ENCODE results near the gene SYAP1.

Gene SYAP1

GRCh38 chrX:16739574-16739973 lies 20.2 kb downstream of the SYAP1 start:
- no peak for DNase-seq
- Histone ChIP-seq H3K27ac (ENCODE audit: insufficient read depth in 1 of 2, low read depth in 1 of 2, low read length in 2 of 2, poor library complexity in 1 of 2, severe bottlenecking in 2 of 2) (no peak overlapping the region), H3K27me3 (replicated peaks in 2 of 5; ENCODE audit: control insufficient read depth in 4 of 5, insufficient read depth in 5 of 5, low read length in 4 of 5) (peaks cover 0 to 10% (median 0%) of the 10 kb centered on the region in 5 experiments), H3K36me3 (ENCODE audit: control insufficient read depth in 4 of 4, insufficient read depth in 4 of 4, low read length in 3 of 4) (peaks cover 4 to 30% (median 10%) of the 10 kb centered on the region in 4 experiments), H3K9me3 (ENCODE audit: control extremely low read depth in 1 of 5, control insufficient read depth in 4 of 5, insufficient read depth in 2 of 5, low read depth in 1 of 5, low read length in 4 of 5) (no peaks in the 10 kb centered on the region), H3K4me1 (ENCODE audit: control extremely low read depth in 1 of 4, control insufficient read depth in 4 of 4, insufficient read depth in 4 of 4, low read length in 3 of 4) (no peaks in the 10 kb centered on the region), H3K4me3 (ENCODE audit: control insufficient read depth in 1 of 7, extremely low read depth in 1 of 7, insufficient read depth in 4 of 7, low read depth in 2 of 7, low read length in 6 of 7) (no peak overlapping the region)
- 78% methylated on average over 5 of the region's 6 CpGs for whole genome bisulfite sequencing (ENCODE audit: insufficient coverage)
- ChIA-PET CTCF (no interaction called here), POLR2A (no interaction called here)

- Histone ChIP-seq H3K4me3 (ENCODE audit: control insufficient read depth in 1 of 7, extremely low read depth in 1 of 7, insufficient read depth in 4 of 7, low read depth in 2 of 7, low read length in 6 of 7) (no peak overlapping the region), H3K9me3 (ENCODE audit: control extremely low read depth in 1 of 5, control insufficient read depth in 4 of 5, insufficient read depth in 2 of 5, low read depth in 1 of 5, low read length in 4 of 5) (no peaks in the 10 kb centered on the region), H3K36me3 (ENCODE audit: control insufficient read depth in 4 of 4, insufficient read depth in 4 of 4, low read length in 3 of 4) (peaks cover 4 to 30% (median 15%) of the 10 kb centered on the region in 4 experiments), H3K27me3 (replicated peaks in 2 of 5; ENCODE audit: control insufficient read depth in 4 of 5, insufficient read depth in 5 of 5, low read length in 4 of 5) (peaks cover 0 to 16% (median 0%) of the 10 kb centered on the region in 5 experiments), H3K4me1 (ENCODE audit: control extremely low read depth in 1 of 4, control insufficient read depth in 4 of 4, insufficient read depth in 4 of 4, low read length in 3 of 4) (no peaks in the 10 kb centered on the region), H3K27ac (ENCODE audit: insufficient read depth in 1 of 2, low read depth in 1 of 2, low read length in 2 of 2, poor library complexity in 1 of 2, severe bottlenecking in 2 of 2) (no peak overlapping the region)
- no peak for DNase-seq
- ChIA-PET CTCF (interaction anchor here (1.3 to 1.7 kb wide), 2 partner anchors 13 to 16 kb away, joined by 4 read pairs; no protein-coding TSS in a partner anchor), POLR2A (no interaction called here)
- WGBS (ENCODE audit: insufficient coverage), result 95% methylated on average over 11 of the region's 12 CpGs
Observed at GRCh38 chrX:16743604-16744325, 24.4 kb downstream of the SYAP1 start.

- H3K36me3 ChIP-seq (ENCODE audit: control insufficient read depth in 4 of 4, insufficient read depth in 4 of 4, low read length in 3 of 4), result peaks cover 4 to 35% (median 15%) of the 10 kb centered on the region in 4 experiments
- no peaks in the 10 kb centered on the region for H3K9me3 ChIP-seq (ENCODE audit: control extremely low read depth in 1 of 5, control insufficient read depth in 4 of 5, insufficient read depth in 2 of 5, low read depth in 1 of 5, low read length in 4 of 5)
- H3K27ac ChIP-seq (ENCODE audit: insufficient read depth in 1 of 2, low read depth in 1 of 2, low read length in 2 of 2, poor library complexity in 1 of 2, severe bottlenecking in 2 of 2), result no peak overlapping the region
- no peaks in the 10 kb centered on the region for H3K4me1 ChIP-seq (ENCODE audit: control extremely low read depth in 1 of 4, control insufficient read depth in 4 of 4, insufficient read depth in 4 of 4, low read length in 3 of 4)
- POLR2A ChIA-PET, result no interaction called here
- no peak for DNase-seq
- CTCF ChIA-PET, result interaction anchor here (0.5 to 1.7 kb wide), 3 partner anchors 14 to 44 kb away, joined by 4 read pairs; no protein-coding TSS in a partner anchor
- H3K4me3 ChIP-seq (ENCODE audit: control insufficient read depth in 1 of 7, extremely low read depth in 1 of 7, insufficient read depth in 4 of 7, low read depth in 2 of 7, low read length in 6 of 7), result no peak overlapping the region
- peaks cover 0 to 11% (median 0%) of the 10 kb centered on the region in 5 experiments for H3K27me3 ChIP-seq (replicated peaks in 2 of 5; ENCODE audit: control insufficient read depth in 4 of 5, insufficient read depth in 5 of 5, low read length in 4 of 5)
- whole genome bisulfite sequencing (ENCODE audit: insufficient coverage), result 98% methylated on average over 5 of the region's 5 CpGs
Observed at GRCh38 chrX:16745102-16745501, 25.7 kb downstream of the SYAP1 start.

GRCh38 chrX:16745659-16746058 lies 26.2 kb downstream of the SYAP1 start:
- POLR2A ChIA-PET, result no interaction called here
- 96% methylated on average over 3 of the region's 5 CpGs for WGBS (ENCODE audit: insufficient coverage)

GRCh38 chrX:16748425-16748824 lies 29.0 kb downstream of the SYAP1 start:
- Histone ChIP-seq H3K36me3 (ENCODE audit: control insufficient read depth in 4 of 4, insufficient read depth in 4 of 4, low read length in 3 of 4) (peaks cover 5 to 35% (median 14%) of the 10 kb centered on the region in 4 experiments), H3K4me3 (ENCODE audit: control insufficient read depth in 1 of 7, extremely low read depth in 1 of 7, insufficient read depth in 4 of 7, low read depth in 2 of 7, low read length in 6 of 7) (no peak overlapping the region), H3K9me3 (ENCODE audit: control extremely low read depth in 1 of 5, control insufficient read depth in 4 of 5, insufficient read depth in 2 of 5, low read depth in 1 of 5, low read length in 4 of 5) (no peaks in the 10 kb centered on the region), H3K4me1 (ENCODE audit: control extremely low read depth in 1 of 4, control insufficient read depth in 4 of 4, insufficient read depth in 4 of 4, low read length in 3 of 4) (no peaks in the 10 kb centered on the region), H3K27ac (ENCODE audit: insufficient read depth in 1 of 2, low read depth in 1 of 2, low read length in 2 of 2, poor library complexity in 1 of 2, severe bottlenecking in 2 of 2) (no peak overlapping the region), H3K27me3 (replicated peaks in 2 of 5; ENCODE audit: control insufficient read depth in 4 of 5, insufficient read depth in 5 of 5, low read length in 4 of 5) (peaks cover 0 to 21% (median 0%) of the 10 kb centered on the region in 5 experiments)
- DNase-seq, result no peak
- POLR2A ChIA-PET, result no interaction called here
- CTCF ChIA-PET, result no interaction called here
- WGBS (ENCODE audit: insufficient coverage), result 100% methylated on average over 5 of the region's 5 CpGs

More at GRCh38 chrX:16745659-16746058, 26.2 kb downstream of the SYAP1 start:
- H3K4me1 ChIP-seq (ENCODE audit: control extremely low read depth in 1 of 4, control insufficient read depth in 4 of 4, insufficient read depth in 4 of 4, low read length in 3 of 4), result no peaks in the 10 kb centered on the region
- H3K9me3 ChIP-seq (ENCODE audit: control extremely low read depth in 1 of 5, control insufficient read depth in 4 of 5, insufficient read depth in 2 of 5, low read depth in 1 of 5, low read length in 4 of 5), result no peaks in the 10 kb centered on the region
- no peak for DNase-seq
- CTCF ChIA-PET, result interaction anchor here (0.5 to 1.7 kb wide), 2 partner anchors 14 to 43 kb away, joined by 4 read pairs; no protein-coding TSS in a partner anchor
- peaks cover 7 to 39% (median 15%) of the 10 kb centered on the region in 4 experiments for H3K36me3 ChIP-seq (ENCODE audit: control insufficient read depth in 4 of 4, insufficient read depth in 4 of 4, low read length in 3 of 4)
- no peak overlapping the region for H3K27ac ChIP-seq (ENCODE audit: insufficient read depth in 1 of 2, low read depth in 1 of 2, low read length in 2 of 2, poor library complexity in 1 of 2, severe bottlenecking in 2 of 2)
- H3K27me3 ChIP-seq (replicated peaks in 2 of 5; ENCODE audit: control insufficient read depth in 4 of 5, insufficient read depth in 5 of 5, low read length in 4 of 5), result peaks cover 0 to 17% (median 0%) of the 10 kb centered on the region in 5 experiments
- H3K4me3 ChIP-seq (ENCODE audit: control insufficient read depth in 1 of 7, extremely low read depth in 1 of 7, insufficient read depth in 4 of 7, low read depth in 2 of 7, low read length in 6 of 7), result no peak overlapping the region

- CTCF ChIA-PET, result no interaction called here
- Histone ChIP-seq H3K27me3 (replicated peaks in 2 of 5; ENCODE audit: control insufficient read depth in 4 of 5, insufficient read depth in 5 of 5, low read length in 4 of 5) (peaks cover 0 to 28% (median 0%) of the 10 kb centered on the region in 5 experiments), H3K36me3 (ENCODE audit: control insufficient read depth in 4 of 4, insufficient read depth in 4 of 4, low read length in 3 of 4) (peaks cover 3 to 26% (median 10%) of the 10 kb centered on the region in 4 experiments), H3K27ac (ENCODE audit: insufficient read depth in 1 of 2, low read depth in 1 of 2, low read length in 2 of 2, poor library complexity in 1 of 2, severe bottlenecking in 2 of 2) (no peak overlapping the region), H3K9me3 (ENCODE audit: control extremely low read depth in 1 of 5, control insufficient read depth in 4 of 5, insufficient read depth in 2 of 5, low read depth in 1 of 5, low read length in 4 of 5) (no peaks in the 10 kb centered on the region), H3K4me1 (ENCODE audit: control extremely low read depth in 1 of 4, control insufficient read depth in 4 of 4, insufficient read depth in 4 of 4, low read length in 3 of 4) (no peaks in the 10 kb centered on the region), H3K4me3 (ENCODE audit: control insufficient read depth in 1 of 7, extremely low read depth in 1 of 7, insufficient read depth in 4 of 7, low read depth in 2 of 7, low read length in 6 of 7) (no peak overlapping the region)
- POLR2A ChIA-PET, result no interaction called here
- WGBS (ENCODE audit: insufficient coverage), result 96% methylated on average over 7 of the region's 7 CpGs
- no peak for DNase-seq
Observed at GRCh38 chrX:16750136-16750535, 30.7 kb downstream of the SYAP1 start.

GRCh38 chrX:16754019-16754418 lies 34.6 kb downstream of the SYAP1 start:
- H3K36me3 ChIP-seq (ENCODE audit: control insufficient read depth in 4 of 4, insufficient read depth in 4 of 4, low read length in 3 of 4), result peaks cover 6 to 28% (median 8%) of the 10 kb centered on the region in 4 experiments
- H3K4me1 ChIP-seq (ENCODE audit: control extremely low read depth in 1 of 4, control insufficient read depth in 4 of 4, insufficient read depth in 4 of 4, low read length in 3 of 4), result no peaks in the 10 kb centered on the region
- CTCF ChIA-PET, result no interaction called here
- H3K27me3 ChIP-seq (replicated peaks in 2 of 5; ENCODE audit: control insufficient read depth in 4 of 5, insufficient read depth in 5 of 5, low read length in 4 of 5), result peaks cover 0 to 22% (median 0%) of the 10 kb centered on the region in 5 experiments
- H3K4me3 ChIP-seq (ENCODE audit: control insufficient read depth in 1 of 7, extremely low read depth in 1 of 7, insufficient read depth in 4 of 7, low read depth in 2 of 7, low read length in 6 of 7), result no peak overlapping the region
- no peak for DNase-seq
- POLR2A ChIA-PET, result no interaction called here
- WGBS (ENCODE audit: insufficient coverage), result 100% methylated on average over 1 of the region's 2 CpGs
- no peak overlapping the region for H3K27ac ChIP-seq (ENCODE audit: insufficient read depth in 1 of 2, low read depth in 1 of 2, low read length in 2 of 2, poor library complexity in 1 of 2, severe bottlenecking in 2 of 2)
- no peaks in the 10 kb centered on the region for H3K9me3 ChIP-seq (ENCODE audit: control extremely low read depth in 1 of 5, control insufficient read depth in 4 of 5, insufficient read depth in 2 of 5, low read depth in 1 of 5, low read length in 4 of 5)
